Activated gamma-delta T cell treated with anti-CD3 and anti-CD28 coated beads, Interleukin-2, amount 50 U/mL, for 16 hours (primary cell): ENCODE results near the gene TXNDC17.
"Not testable (repeated sequence)": the region's sequence is repeated elsewhere in the genome, so short reads cannot be mapped to it uniquely, and the experiment has no call there.

ENCODE experiments used
- DNase-seq: peaks from one replicate; pipeline ENCODE4 v3.0.0-alpha.2; 2020; ENCODE audit warnings: low read depth

The TXNDC17 gene

GRCh38 chr17:6636616-6637457 is 4.0 kb upstream of the TXNDC17 start:
- DNase-seq = no peak

- no peak for DNase-seq
Measured at GRCh38 chr17:6637458-6637840, 3.4 kb upstream of the TXNDC17 start.

- DNase-seq = no peak
Measured at GRCh38 chr17:6638046-6638908, 2.6 kb upstream of the TXNDC17 start.

GRCh38 chr17:6639014-6639585 is 1.8 kb upstream of the TXNDC17 start:
- DNase-seq = no peak

GRCh38 chr17:6639586-6640535 is 999 bp upstream of the TXNDC17 start:
- no peak for DNase-seq

GRCh38 chr17:6641247-6641863 is 495 bp downstream of the TXNDC17 start:
- DNase-seq = no peak

GRCh38 chr17:6642592-6642991 is 1.7 kb downstream of the TXNDC17 start:
- DNase-seq = no peak

GRCh38 chr17:6643451-6644125 is 2.7 kb downstream of the TXNDC17 start:
- DNase-seq = no peak

- no peak for DNase-seq
Measured at GRCh38 chr17:6648181-6648580, 7.3 kb downstream of the TXNDC17 start.

- peak; percentile 89 for DNase-seq
Measured at GRCh38 chr17:6651354-6651918, 10.6 kb downstream of the TXNDC17 start, which contains the start of the genes C17orf100 and MED31. Gene C17orf100 (plus strand): TSS chr17:6651762. CDS start chr17:6651914, 152 bp downstream. Gene MED31 (minus strand): TSS chr17:6651605. CDS start chr17:6651528, 77 bp downstream.

GRCh38 chr17:6651919-6652452 is 11.1 kb downstream of the TXNDC17 start:
- no peak for DNase-seq

GRCh38 chr17:6654841-6655731 is 14.2 kb downstream of the TXNDC17 start:
- no peak for DNase-seq

- not testable (repeated sequence) for DNase-seq
Measured at GRCh38 chr17:6655732-6656361, 15.0 kb downstream of the TXNDC17 start.

- DNase-seq = peak; percentile 32
Measured at GRCh38 chr17:6656797-6657632, 16.2 kb downstream of the TXNDC17 start.

- DNase-seq = no peak
Measured at GRCh38 chr17:6657633-6658287, 16.9 kb downstream of the TXNDC17 start.

GRCh38 chr17:6658411-6658810 is 17.6 kb downstream of the TXNDC17 start:
- not testable (repeated sequence) for DNase-seq

- no peak for DNase-seq
Measured at GRCh38 chr17:6660101-6660500, 19.2 kb downstream of the TXNDC17 start.
